OCI-LY1 (cell line): ENCODE data around the gene FRS2.

Experiments
- CTCF ChIP-seq: fragments of 200-600 bp; sonication (generic), shearing (Covaris generic); IDR thresholded peaks from 2 replicates; pipeline ENCODE4 v1.5.1; 2017; ENCODE audit warnings: mild to moderate bottlenecking, antibody characterized with exemption, low read length, moderate library complexity, mixed read lengths
- EZH2 ChIP-seq: fragments of 200-600 bp; sonication (generic), shearing (Covaris generic); IDR thresholded peaks from 2 replicates; pipeline ENCODE4 v1.8.0; 2017; ENCODE audit warnings: borderline replicate concordance, mixed run types, mild to moderate bottlenecking, antibody characterized with exemption, low read length, moderate library complexity, mixed read lengths

- TF ChIP-seq EZH2 (no peak), CTCF (no peak)
Observed at GRCh38 chr12:69550569-69551350, 80.6 kb downstream of the FRS2 start.
